GM12878 (cell line): ENCODE results near the gene TAF6. TPM values are rescaled to one million over a fixed set of nuclear protein-coding genes. Genes with fewer than 3 reads are reported as not detected.

Experiments used
- ATF3 ChIP-seq: IDR thresholded peaks from 2 replicates; pipeline ENCODE4 v1.6.1; 2011; ENCODE audit warnings: low read depth, mild to moderate bottlenecking, low read length, moderate library complexity, borderline replicate concordance; ENCODE audit errors: extremely low read depth
- BCL3 ChIP-seq: IDR thresholded peaks from 2 replicates; pipeline ENCODE4 v1.6.1; 2011; ENCODE audit warnings: borderline replicate concordance, low read depth, mild to moderate bottlenecking, moderate library complexity, low read length; ENCODE audit not compliant: insufficient read depth, poor library complexity, severe bottlenecking
- EP300 ChIP-seq, 2 experiments: fragments of 150-350 bp in 1 of 2; IDR thresholded peaks; 2 replicates each; pipeline ENCODE4 v1.6.1; 2011 to 2012; ENCODE audit warnings: low read depth in 2 of 2, low read length in 2 of 2, borderline replicate concordance in 1 of 2, improper control_type of control experiment in 1 of 2, inconsistent platforms in 1 of 2; ENCODE audit not compliant: control insufficient read depth in 1 of 2
- FOS ChIP-seq: IDR thresholded peaks from 3 replicates; pipeline ENCODE4 v1.6.1; 2011; ENCODE audit warnings: borderline replicate concordance; ENCODE audit not compliant: insufficient read length; ENCODE audit errors: extremely low read depth
- GATAD2B ChIP-seq: fragments of 450-650 bp; conservative IDR thresholded peaks from 2 replicates; pipeline ENCODE4 v1.6.1; 2017; ENCODE audit warnings: low read depth, mild to moderate bottlenecking, moderate library complexity
- HDAC6 ChIP-seq: fragments of 200-600 bp; sonication (generic); IDR thresholded peaks from one replicate; pipeline ENCODE4 v1.8.0; 2017; ENCODE audit warnings: antibody characterized with exemption; ENCODE audit not compliant: unreplicated experiment
- MEF2B ChIP-seq: fragments of 450-650 bp; IDR thresholded peaks from 2 replicates; pipeline ENCODE4 v1.6.1; 2018; ENCODE audit warnings: mild to moderate bottlenecking, moderate library complexity; ENCODE audit not compliant: partially characterized antibody, poor library complexity, severe bottlenecking
- NR2C1 ChIP-seq: fragments of 450-650 bp; IDR thresholded peaks from 2 replicates; pipeline ENCODE4 v1.6.1; 2017; ENCODE audit warnings: antibody characterized with exemption, mild to moderate bottlenecking, moderate library complexity
- PAX5 ChIP-seq: IDR thresholded peaks from 2 replicates; pipeline ENCODE4 v1.6.1; 2011; ENCODE audit warnings: low read depth, low read length, borderline replicate concordance
- SKIL ChIP-seq: fragments of 450-650 bp; IDR thresholded peaks from 2 replicates; pipeline ENCODE4 v1.6.1; 2017; ENCODE audit warnings: mild to moderate bottlenecking, low read depth, inconsistent platforms; ENCODE audit not compliant: poor library complexity, severe bottlenecking
- ZBTB11 ChIP-seq: fragments of 450-650 bp; formaldehyde crosslinking; IDR thresholded peaks from 2 replicates; pipeline ENCODE4 v1.5.0; 2022; ENCODE audit warnings: mild to moderate bottlenecking, missing genetic modification characterization
- polyA plus RNA-seq, 11 experiments: library from polyadenylated mRNA; depleted of rRNA in 4 of 11; unstranded in 6 of 11; stranded (reverse) in 5 of 11; fragments of >200 nt; fragmentation: Nextera tagmentation in 4 of 11; fragmentation: Illumina TruSeq in 1 of 11; extraction: Ambion mirVana in 4 of 11; extraction: Trizol in 1 of 11; gene quantifications; 1 replicate in 1 of 11; 2 replicates in 10 of 11; pipeline versions ENCODE4 v1.2.1 to v1.2.3, GENCODE V29; 2011 to 2016; ENCODE audit warnings: inconsistent platforms in 2 of 11, missing spikeins in 2 of 11, low read depth in 1 of 11
- total RNA-seq, 4 experiments: library from RNA; depleted of rRNA in 3 of 4; stranded (reverse); fragments of >200 nt in 3 of 4; fragmentation: Illumina TruSeq in 1 of 4; extraction: Trizol in 1 of 4; gene quantifications; 2 replicates each; pipeline versions ENCODE4 v1.2.1 to v1.2.3, GENCODE V29; 2013 to 2021

TAF6 gene
- total and polyA plus RNA-seq, 10 of the 15 experiments (the other 5 are each of a cell fraction or from before 2014, with no cell fraction given) = 0.27 to 42.6 (median 17.0) TPM

- TF ChIP-seq SKIL (no peak), ATF3 (no peak), FOS (no peak), MEF2B (no peak), NR2C1 (no peak), EP300 (IDR thresholded peaks at IDR 0.05; ENCODE audit: borderline replicate concordance in 1 of 2, control insufficient read depth in 1 of 2, low read depth in 2 of 2, low read length in 2 of 2) (no peak), PAX5 (no peak), BCL3 (no peak), HDAC6 (no peak), GATAD2B (0 out of 2 replicates have a peak, but pooled peaks have one; percentile 60), ZBTB11 (no peak)
These were observed 8.9 kb upstream of the TAF6 start (continued) for GRCh38 chr7:100127866-100128636.
